Activated naive CD4-positive, alpha-beta T cell treated with anti-CD3 and anti-CD28 coated beads for 36 hours (primary cell): ENCODE measurements around the gene CTSL. TPM values are rescaled to one million over a fixed set of nuclear protein-coding genes. Genes with fewer than 3 reads are reported as not detected.
"Not testable (repeated sequence)": the region's sequence is repeated elsewhere in the genome, so short reads cannot be mapped to it uniquely, and the experiment has no call there.

Experiments
- CTCF ChIA-PET: fragments of 350-600 bp; sonication (Branson Sonifier 250); formaldehyde crosslinking; loops from one replicate; lab custom pipeline; 2021; ENCODE audit warnings: antibody characterized with exemption; lab: Charles Lee
- DNase-seq: peaks from one replicate; pipeline ENCODE4 v3.0.0-alpha.2; 2020
- H3K27ac Mint-ChIP-seq: one replicate; pipeline ENCODE4 v1.8.0; 2021; ENCODE audit warnings: mild to moderate bottlenecking, mixed read lengths
- H3K27me3 Mint-ChIP-seq: one replicate; pipeline ENCODE4 v1.8.0; 2021; ENCODE audit warnings: low read depth, mixed read lengths
- H3K36me3 Mint-ChIP-seq: one replicate; pipeline ENCODE4 v1.8.0; 2021; ENCODE audit warnings: low read depth, mixed read lengths
- H3K4me1 Mint-ChIP-seq: one replicate; pipeline ENCODE4 v1.8.0; 2021; ENCODE audit warnings: low read depth, mixed read lengths
- H3K4me3 Mint-ChIP-seq: one replicate; pipeline ENCODE4 v1.8.0; 2021; ENCODE audit warnings: mild to moderate bottlenecking, moderate library complexity, mixed read lengths
- H3K9me3 Mint-ChIP-seq: one replicate; pipeline ENCODE4 v1.8.0; 2021; ENCODE audit warnings: mixed read lengths
- intact Hi-C: fragments of 100-400 bp; cut with micrococcal nuclease; formaldehyde crosslinking; loops from one replicate; pipeline ENCODE4 v1.15.1; 2023
- total RNA-seq, 2 experiments: library from RNA; stranded (reverse); gene quantifications; one replicate each; pipeline ENCODE4 v1.2.3, GENCODE V29; 2021

The CTSL gene
- total RNA-seq, 2 experiments from 2014 or later, result 0.81 to 0.86 TPM

GRCh38 chr9:87732756-87733155 is 6.8 kb downstream of the CTSL start:
- Mint-ChIP-seq H3K27ac (no peak overlapping the region), H3K4me1 (peaks cover 24% of the 10 kb centered on the region), H3K36me3 (peaks cover 6% of the 10 kb centered on the region), H3K4me3 (no peak overlapping the region), H3K27me3 (peaks cover 3% of the 10 kb centered on the region), H3K9me3 (no peaks in the 10 kb centered on the region)
- no peak for DNase-seq
- intact Hi-C loops, result no loop called here
- CTCF ChIA-PET, result no interaction called here

GRCh38 chr9:87733273-87734052 is 7.5 kb downstream of the CTSL start:
- CTCF ChIA-PET, result no interaction called here
- Mint-ChIP-seq H3K9me3 (no peaks in the 10 kb centered on the region), H3K36me3 (peaks cover 5% of the 10 kb centered on the region), H3K4me1 (peaks cover 18% of the 10 kb centered on the region), H3K27me3 (peaks cover 3% of the 10 kb centered on the region), H3K4me3 (no peak overlapping the region), H3K27ac (no peak overlapping the region)
- no peak for DNase-seq
- intact Hi-C loops, result no loop called here

GRCh38 chr9:87734106-87734505 is 8.2 kb downstream of the CTSL start:
- DNase-seq, result no peak
- Mint-ChIP-seq H3K4me1 (peaks cover 11% of the 10 kb centered on the region), H3K36me3 (peaks cover 5% of the 10 kb centered on the region), H3K27ac (no peak overlapping the region), H3K27me3 (peaks cover 3% of the 10 kb centered on the region), H3K4me3 (no peak overlapping the region), H3K9me3 (no peaks in the 10 kb centered on the region)
- intact Hi-C loops, result no loop called here
- CTCF ChIA-PET, result interaction anchor here (1.1 kb wide), 1 partner anchor 13 kb away, joined by 3 read pairs; no protein-coding TSS in a partner anchor

GRCh38 chr9:87739546-87739945 is 13.6 kb downstream of the CTSL start:
- Mint-ChIP-seq H3K36me3 (peaks cover 2% of the 10 kb centered on the region), H3K27ac (no peak overlapping the region), H3K4me3 (no peak overlapping the region), H3K27me3 (peaks cover 9% of the 10 kb centered on the region), H3K4me1 (peaks cover 10% of the 10 kb centered on the region), H3K9me3 (peaks cover 12% of the 10 kb centered on the region)
- intact Hi-C loops, result no loop called here
- CTCF ChIA-PET, result no interaction called here
- no peak for DNase-seq

GRCh38 chr9:87740209-87740608 is 14.3 kb downstream of the CTSL start:
- H3K27ac Mint-ChIP-seq, result no peak overlapping the region
- intact Hi-C loops, result loop anchor here (10.0 kb wide), 1 partner anchor 55 kb away; no protein-coding TSS in a partner anchor
- H3K4me1 Mint-ChIP-seq, result peaks cover 10% of the 10 kb centered on the region
- no peak for DNase-seq
- peaks cover 2% of the 10 kb centered on the region for H3K36me3 Mint-ChIP-seq
- H3K4me3 Mint-ChIP-seq, result no peak overlapping the region
- peaks cover 9% of the 10 kb centered on the region for H3K27me3 Mint-ChIP-seq
- CTCF ChIA-PET, result no interaction called here
- H3K9me3 Mint-ChIP-seq, result peaks cover 12% of the 10 kb centered on the region

- Mint-ChIP-seq H3K36me3 (peaks cover 2% of the 10 kb centered on the region), H3K4me1 (peaks cover 10% of the 10 kb centered on the region), H3K4me3 (no peak overlapping the region), H3K27ac (no peak overlapping the region), H3K27me3 (peaks cover 7% of the 10 kb centered on the region), H3K9me3 (peaks cover 12% of the 10 kb centered on the region)
- intact Hi-C loops, result loop anchor here (10.0 kb wide), 1 partner anchor 57 kb away; no protein-coding TSS in a partner anchor
- CTCF ChIA-PET, result no interaction called here
- no peak for DNase-seq
Observed at GRCh38 chr9:87741326-87741725, 15.4 kb downstream of the CTSL start.

GRCh38 chr9:87741891-87742290 is 16.0 kb downstream of the CTSL start:
- Mint-ChIP-seq H3K4me3 (no peak overlapping the region), H3K9me3 (peaks cover 12% of the 10 kb centered on the region), H3K27me3 (peaks cover 7% of the 10 kb centered on the region), H3K27ac (no peak overlapping the region), H3K36me3 (peaks cover 2% of the 10 kb centered on the region), H3K4me1 (peaks cover 10% of the 10 kb centered on the region)
- intact Hi-C loops, result loop anchor here (10.0 kb wide), 1 partner anchor 57 kb away; no protein-coding TSS in a partner anchor
- DNase-seq, result no peak
- CTCF ChIA-PET, result no interaction called here

GRCh38 chr9:87742813-87743428 is 17.0 kb downstream of the CTSL start:
- Mint-ChIP-seq H3K9me3 (peaks cover 12% of the 10 kb centered on the region), H3K27me3 (peaks cover 7% of the 10 kb centered on the region), H3K4me3 (no peak overlapping the region), H3K36me3 (peaks cover 2% of the 10 kb centered on the region), H3K27ac (no peak overlapping the region), H3K4me1 (peaks cover 10% of the 10 kb centered on the region)
- intact Hi-C loops, result loop anchor here (10.0 kb wide), 1 partner anchor 58 kb away; no protein-coding TSS in a partner anchor
- CTCF ChIA-PET, result no interaction called here
- no peak for DNase-seq

GRCh38 chr9:87744247-87744646 is 18.3 kb downstream of the CTSL start:
- CTCF ChIA-PET, H3K27me3 Mint-ChIP-seq, DNase-seq, H3K36me3 Mint-ChIP-seq, H3K4me1 Mint-ChIP-seq, H3K4me3 Mint-ChIP-seq, H3K27ac Mint-ChIP-seq: not testable (repeated sequence)
- intact Hi-C loops, result loop anchor here (10.0 kb wide), 1 partner anchor 59 kb away; no protein-coding TSS in a partner anchor
- H3K9me3 Mint-ChIP-seq, result peaks cover 12% of the 10 kb centered on the region

GRCh38 chr9:87746186-87746585 is 20.3 kb downstream of the CTSL start:
- intact Hi-C loops, result loop anchor here (10.0 kb wide), 1 partner anchor 61 kb away; no protein-coding TSS in a partner anchor
- peaks cover 5% of the 10 kb centered on the region for H3K27me3 Mint-ChIP-seq
- CTCF ChIA-PET, result interaction anchor here (0.7 to 1.2 kb wide), 2 partner anchors 12 to 65 kb away, joined by 3 read pairs; no protein-coding TSS in a partner anchor
- peaks cover 8% of the 10 kb centered on the region for H3K4me1 Mint-ChIP-seq
- no peak overlapping the region for H3K27ac Mint-ChIP-seq
- H3K36me3 Mint-ChIP-seq, result peaks cover 2% of the 10 kb centered on the region
- DNase-seq, result no peak
- H3K9me3 Mint-ChIP-seq, result peaks cover 12% of the 10 kb centered on the region
- no peak overlapping the region for H3K4me3 Mint-ChIP-seq

GRCh38 chr9:87748881-87749280 is 23.0 kb downstream of the CTSL start:
- CTCF ChIA-PET, result no interaction called here
- no peak overlapping the region for H3K27ac Mint-ChIP-seq
- peaks cover 10% of the 10 kb centered on the region for H3K9me3 Mint-ChIP-seq
- peaks cover 3% of the 10 kb centered on the region for H3K36me3 Mint-ChIP-seq
- no peak overlapping the region for H3K4me3 Mint-ChIP-seq
- H3K4me1 Mint-ChIP-seq, result no peaks in the 10 kb centered on the region
- DNase-seq, result no peak
- H3K27me3 Mint-ChIP-seq, result peaks cover 6% of the 10 kb centered on the region
- intact Hi-C loops, result loop anchor here (10.0 kb wide), 1 partner anchor 64 kb away; no protein-coding TSS in a partner anchor

GRCh38 chr9:87749335-87750035 is 23.6 kb downstream of the CTSL start:
- no peak overlapping the region for H3K27ac Mint-ChIP-seq
- DNase-seq, result no peak
- intact Hi-C loops, result loop anchor here (10.0 kb wide), 1 partner anchor 65 kb away; no protein-coding TSS in a partner anchor
- H3K4me1 Mint-ChIP-seq, result no peaks in the 10 kb centered on the region
- H3K27me3 Mint-ChIP-seq, result peaks cover 6% of the 10 kb centered on the region
- peaks cover 1% of the 10 kb centered on the region for H3K36me3 Mint-ChIP-seq
- CTCF ChIA-PET, result no interaction called here
- H3K9me3 Mint-ChIP-seq, result peaks cover 6% of the 10 kb centered on the region
- H3K4me3 Mint-ChIP-seq, result no peak overlapping the region
